ENCODE data around the gene SRSF8. TPM values are rescaled to one million over a fixed set of nuclear protein-coding genes. Genes with fewer than 3 reads are reported as not detected.
A peak's percentile ranks its signal among the peaks of the same experiment; 100 is the strongest.

The SRSF8 gene
- total RNA-seq, 1 donor from 2014 or later = 42.9 TPM

- no peak overlapping the region for H3K4me3 ChIP-seq
- no peak for DNase-seq
- no peak for TF ChIP-seq CTCF (IDR thresholded peaks at IDR 0.05)
- H3K27me3 ChIP-seq (ENCODE audit: low read depth) = no peaks in the 10 kb centered on the region
- H3K36me3 ChIP-seq = no peaks in the 10 kb centered on the region
- ATAC-seq = peak in 1 of 2 donors; percentile 32
- H3K4me1 ChIP-seq = peaks cover 43% of the 10 kb centered on the region
- intact Hi-C loops (cut with DNase I) = no loop called here
- no peaks in the 10 kb centered on the region for H3K9me3 ChIP-seq
- H3K27ac ChIP-seq = no peak overlapping the region
Measured at GRCh38 chr11:95078526-95078925, 11.8 kb downstream of the SRSF8 start.

GRCh38 chr11:95081010-95081409 is 14.3 kb downstream of the SRSF8 start:
- DNase-seq (no peak), ATAC-seq (no peak)
- Histone ChIP-seq H3K27me3 (ENCODE audit: low read depth) (no peaks in the 10 kb centered on the region), H3K4me1 (peaks cover 25% of the 10 kb centered on the region), H3K36me3 (no peaks in the 10 kb centered on the region), H3K4me3 (no peak overlapping the region), H3K9me3 (no peaks in the 10 kb centered on the region), H3K27ac (peak overlapping the region; percentile 15)
- intact Hi-C loops (cut with DNase I) = no loop called here
- no peak for TF ChIP-seq CTCF (IDR thresholded peaks at IDR 0.05)

GRCh38 chr11:95081412-95081811 is 14.7 kb downstream of the SRSF8 start:
- Histone ChIP-seq H3K27me3 (ENCODE audit: low read depth) (no peaks in the 10 kb centered on the region), H3K4me1 (peaks cover 21% of the 10 kb centered on the region), H3K4me3 (no peak overlapping the region), H3K9me3 (no peaks in the 10 kb centered on the region), H3K27ac (peak overlapping the region; percentile 66), H3K36me3 (no peaks in the 10 kb centered on the region)
- no peak for DNase-seq
- no peak for TF ChIP-seq CTCF (IDR thresholded peaks at IDR 0.05)
- intact Hi-C loops (cut with DNase I) = no loop called here
- ATAC-seq = peak in 1 of 2 donors; percentile 69

- Histone ChIP-seq H3K4me3 (no peak overlapping the region), H3K36me3 (no peaks in the 10 kb centered on the region), H3K27me3 (ENCODE audit: low read depth) (no peaks in the 10 kb centered on the region), H3K27ac (peak overlapping the region; percentile 66), H3K4me1 (peaks cover 11% of the 10 kb centered on the region), H3K9me3 (no peaks in the 10 kb centered on the region)
- intact Hi-C loops (cut with DNase I) = no loop called here
- DNase-seq (no peak), ATAC-seq (no peak)
- TF ChIP-seq CTCF (IDR thresholded peaks at IDR 0.05) = no peak
Measured at GRCh38 chr11:95082576-95083001, 15.9 kb downstream of the SRSF8 start.

- intact Hi-C loops (cut with DNase I) = no loop called here
- peaks cover 19% of the 10 kb centered on the region for H3K4me1 ChIP-seq
- no peak for TF ChIP-seq CTCF (IDR thresholded peaks at IDR 0.05)
- no peak overlapping the region for H3K27ac ChIP-seq
- H3K27me3 ChIP-seq (ENCODE audit: low read depth) = no peaks in the 10 kb centered on the region
- H3K9me3 ChIP-seq = no peaks in the 10 kb centered on the region
- no peaks in the 10 kb centered on the region for H3K36me3 ChIP-seq
- no peak overlapping the region for H3K4me3 ChIP-seq
- DNase-seq (no peak), ATAC-seq (no peak)
Measured at GRCh38 chr11:95084509-95084908, 17.8 kb downstream of the SRSF8 start.
